Heart left ventricle (tissue), 16 donors: ENCODE measurements around the gene ITGB4. TPM values are rescaled to one million over a fixed set of nuclear protein-coding genes. Genes with fewer than 3 reads are reported as not detected.
A peak's percentile ranks its signal among the peaks of the same experiment; 100 is the strongest.

Source experiments
- ATAC-seq, 4 donors: fragments of 200-7000 bp; cut with Tn5 transposase; one replicate each; pipeline ENCODE4 v1.9.1; 2020 to 2022; ENCODE audit warnings: moderate library complexity in 4 of 4, mild to moderate bottlenecking in 3 of 4, moderate number of reproducible peaks in 1 of 4
- DNase-seq, 5 donors: peaks; one replicate each; pipeline ENCODE4 v3.0.0-alpha.2; 2020
- H3K27ac ChIP-seq, 12 donors: fragments of 200-600 bp; sonication (generic) in 4 of 12; one replicate each; pipeline versions ENCODE4 v1.5.0 to v1.8.0; 2016 to 2022; ENCODE audit warnings: mild to moderate bottlenecking in 2 of 12
- H3K27me3 ChIP-seq, 9 donors: fragments of 200-600 bp; sonication (generic) in 2 of 9; one replicate each; pipeline versions ENCODE4 v1.5.1 to v1.8.0; 2016 to 2022; ENCODE audit warnings: mild to moderate bottlenecking in 3 of 9
- H3K36me3 ChIP-seq, 9 donors: fragments of 200-600 bp; sonication (generic) in 2 of 9; one replicate each; pipeline versions ENCODE4 v1.5.0 to v1.8.0; 2018 to 2022; ENCODE audit warnings: mild to moderate bottlenecking in 2 of 9
- H3K4me1 ChIP-seq, 12 donors: fragments of 200-600 bp; sonication (generic) in 4 of 12; one replicate each; pipeline versions ENCODE4 v1.5.0 to v1.8.0; 2016 to 2022; ENCODE audit warnings: mild to moderate bottlenecking in 3 of 12
- H3K4me3 ChIP-seq, 12 donors: fragments of 200-600 bp; sonication (generic) in 4 of 12; one replicate each; pipeline versions ENCODE4 v1.5.0 to v1.8.0; 2017 to 2022; ENCODE audit warnings: mild to moderate bottlenecking in 9 of 12, moderate library complexity in 4 of 12
- H3K9me3 ChIP-seq, 12 donors: fragments of 200-600 bp; sonication (generic) in 4 of 12; one replicate each; pipeline versions ENCODE4 v1.5.0 to v1.8.0; 2016 to 2022; ENCODE audit warnings: mild to moderate bottlenecking in 1 of 12
- POLR2A ChIP-seq, 2 donors: fragments of 450-650 bp; IDR thresholded peaks; one replicate each; pipeline ENCODE4 v1.6.1; 2017; ENCODE audit warnings: antibody characterized with exemption in 2 of 2, mild to moderate bottlenecking in 2 of 2, moderate library complexity in 2 of 2
- WGBS, 4 donors: extraction: QIAGEN DNeasy Blood & Tissue Kit in 2 of 4; methylation state at CpG; one replicate each; pipeline versions ENCODE4 v1.1.5 to v1.1.7; 2013 to 2018; 5-methylcytosine and 5-hydroxymethylcytosine counted together
- intact Hi-C, 10 donors: fragments of 100-400 bp; cut with DNase I; formaldehyde crosslinking; loops; one replicate each; pipeline versions ENCODE4 v1.11.1 to v1.14.2; 2022
- polyA plus RNA-seq, 2 donors: library from polyadenylated mRNA; stranded (reverse); fragments of 200-250 nt; gene quantifications; one replicate each; pipeline ENCODE4 v1.2.3, GENCODE V29; 2013
- total RNA-seq, 9 donors: library from RNA; depleted of rRNA in 2 of 9; stranded (reverse); fragments of >200 nt in 2 of 9; fragmentation: NEBNext Ultra II Directional in 3 of 9; extraction: Animal tissue kit (Norgen Biotek cat#: 25700) in 3 of 9; gene quantifications; one replicate each; pipeline versions ENCODE4 v1.1.0 to v1.2.4, GENCODE V29; 2016 to 2023
- TF ChIP-seq, protein P1 (sequence below), 12 donors: fragments of 200-600 bp; sonication (generic) in 4 of 12; IDR thresholded peaks; one replicate each; pipeline versions ENCODE4 v1.5.0 to v1.8.0; 2018 to 2022; ENCODE audit warnings: antibody characterized with exemption in 12 of 12, mild to moderate bottlenecking in 5 of 12
- donor health status: ischemic (EF 13 %, LVEDD 7.1; RV severe dilation, severe dysfunction).
- donor health status: healthy with polysubstance abuse.
- donor health status: DM: no; HTN: yes; CAD: no.
- donor health status: DM: no; HTN: no; CAD: no.
- donor health status: ischemic (EF 25% LVEDD 6.9; RV normal size, moderate dysfunction).
- donor health status: ischemic (EF 25% LVEDD 5.7; RV mildly dilated, moderate dysfunction).
- donor health status: healthy.
- donor health status: DM: yes; HTN: yes; CAD: no.
- donor health status: ischemic (EF 35%, LVEDD 5.7; RV mildly dilated, moderate dysfunction).
- donor health status: nonischemic (EF 11% LVEDD 7.7; RV severe dilation, severe dysfunction).
- donor health status: DM: yes; HTN: yes; CAD: no.
- donor health status: PGD.
- donor health status: ischemic (EF 29% LVEDD 5.4; RV normal size, mild dysfunction).
- donor health status: nonischemic (EF 23%, LVEDD 6.1; RV moderate dilation, normal function).

The ITGB4 gene
- total and polyA plus RNA-seq, 11 donors = 4.0 to 26.8 (median 10.0) TPM

GRCh38 chr17:75793460-75793859 is 72.2 kb downstream of the ITGB4 start:
- ATAC-seq (no peak), DNase-seq (no peak)
- intact Hi-C loops = loop anchor here in 1 of 10 donors (5.0 kb wide), 1 partner anchor 44 kb away; no protein-coding TSS in a partner anchor
- WGBS, 4 donors = 76 to 89% (median 83%) methylated on average over 1 of the region's 1 CpG
- Histone ChIP-seq H3K27me3 (no peaks in the 10 kb centered on the region), H3K4me1 (peaks cover 0 to 17% (median 0%) of the 10 kb centered on the region in 12 donors), H3K36me3 (peaks cover 0 to 64% (median 45%) of the 10 kb centered on the region in 9 donors), H3K9me3 (no peaks in the 10 kb centered on the region), H3K27ac (no peak overlapping the region), H3K4me3 (no peak overlapping the region)
- TF ChIP-seq, protein P1, sequence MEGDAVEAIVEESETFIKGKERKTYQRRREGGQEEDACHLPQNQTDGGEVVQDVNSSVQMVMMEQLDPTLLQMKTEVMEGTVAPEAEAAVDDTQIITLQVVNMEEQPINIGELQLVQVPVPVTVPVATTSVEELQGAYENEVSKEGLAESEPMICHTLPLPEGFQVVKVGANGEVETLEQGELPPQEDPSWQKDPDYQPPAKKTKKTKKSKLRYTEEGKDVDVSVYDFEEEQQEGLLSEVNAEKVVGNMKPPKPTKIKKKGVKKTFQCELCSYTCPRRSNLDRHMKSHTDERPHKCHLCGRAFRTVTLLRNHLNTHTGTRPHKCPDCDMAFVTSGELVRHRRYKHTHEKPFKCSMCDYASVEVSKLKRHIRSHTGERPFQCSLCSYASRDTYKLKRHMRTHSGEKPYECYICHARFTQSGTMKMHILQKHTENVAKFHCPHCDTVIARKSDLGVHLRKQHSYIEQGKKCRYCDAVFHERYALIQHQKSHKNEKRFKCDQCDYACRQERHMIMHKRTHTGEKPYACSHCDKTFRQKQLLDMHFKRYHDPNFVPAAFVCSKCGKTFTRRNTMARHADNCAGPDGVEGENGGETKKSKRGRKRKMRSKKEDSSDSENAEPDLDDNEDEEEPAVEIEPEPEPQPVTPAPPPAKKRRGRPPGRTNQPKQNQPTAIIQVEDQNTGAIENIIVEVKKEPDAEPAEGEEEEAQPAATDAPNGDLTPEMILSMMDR (IDR thresholded peaks at IDR 0.05) = no peak
- TF ChIP-seq POLR2A (IDR thresholded peaks at IDR 0.05) = no peak

GRCh38 chr17:75795820-75796607 is 74.8 kb downstream of the ITGB4 start:
- TF ChIP-seq, protein P1 (IDR thresholded peaks at IDR 0.05) = no peak
- TF ChIP-seq POLR2A (IDR thresholded peaks at IDR 0.05) = no peak
- ATAC-seq (no peak), DNase-seq (no peak)
- no peak overlapping the region for H3K4me3 ChIP-seq
- intact Hi-C loops = loop anchor here in 1 of 10 donors (2.0 kb wide), 1 partner anchor 19 kb away; no protein-coding TSS in a partner anchor
- H3K4me1 ChIP-seq = peaks cover 0 to 17% (median 0%) of the 10 kb centered on the region in 12 donors
- H3K9me3 ChIP-seq = no peaks in the 10 kb centered on the region
- peaks cover 0 to 82% (median 63%) of the 10 kb centered on the region in 9 donors for H3K36me3 ChIP-seq
- WGBS, 4 donors = 93 to 96% (median 95%) methylated on average over 8 of the region's 8 CpGs
- no peaks in the 10 kb centered on the region for H3K27me3 ChIP-seq
- H3K27ac ChIP-seq = no peak overlapping the region

DNA sequence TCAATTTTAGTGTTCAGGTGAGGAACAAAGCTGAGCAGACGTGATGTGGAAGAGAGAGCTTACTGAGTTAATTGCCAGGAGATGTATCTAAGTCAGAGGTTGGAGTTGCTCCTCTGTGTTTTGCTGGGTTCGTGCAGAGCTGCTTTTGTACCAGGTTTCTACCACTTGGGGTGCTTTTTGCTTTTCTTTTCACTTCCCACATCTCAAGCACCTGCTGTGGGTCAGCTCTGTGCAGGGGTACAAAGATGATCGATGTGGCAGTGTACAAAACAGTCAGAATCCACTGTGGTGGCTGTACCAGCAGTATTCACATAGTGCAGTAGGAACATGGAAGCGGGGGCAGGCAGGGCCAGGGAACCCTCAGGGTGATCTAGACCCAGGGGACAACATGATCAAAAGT is 78.1 kb downstream of the ITGB4 start:
- ATAC-seq = peak in 1 of 4 donors; percentile 14
- no peak for DNase-seq
- TF ChIP-seq, protein P1 (IDR thresholded peaks at IDR 0.05) = no peak
- no peak for TF ChIP-seq POLR2A (IDR thresholded peaks at IDR 0.05)
- no peak overlapping the region for H3K4me3 ChIP-seq
- no peak overlapping the region for H3K27ac ChIP-seq
- H3K9me3 ChIP-seq = no peaks in the 10 kb centered on the region
- peaks cover 0 to 66% (median 45%) of the 10 kb centered on the region in 9 donors for H3K36me3 ChIP-seq
- H3K27me3 ChIP-seq = no peaks in the 10 kb centered on the region
- intact Hi-C loops = no loop called here
- 88 to 91% (median 89%) methylated on average over 4 of the region's 4 CpGs for WGBS, 4 donors
- no peaks in the 10 kb centered on the region for H3K4me1 ChIP-seq

DNA sequence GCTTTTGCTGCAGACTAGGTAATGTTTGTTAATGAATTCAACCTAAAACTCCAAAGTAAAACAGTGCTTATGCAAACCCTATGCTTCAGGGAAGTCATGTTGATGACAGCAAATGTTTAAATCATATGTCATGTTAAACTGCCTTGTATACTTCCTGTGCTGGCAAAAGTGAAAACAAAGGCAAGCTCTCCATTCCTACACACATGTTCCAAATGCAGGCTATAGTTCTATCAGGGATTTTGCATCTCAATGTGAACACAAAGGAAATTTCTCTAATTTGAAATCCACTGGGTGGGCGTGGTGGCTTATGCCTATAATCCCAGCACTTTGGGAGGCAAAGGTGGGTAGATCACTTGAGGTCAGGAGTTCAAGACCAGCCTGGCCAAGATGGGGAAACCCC is 82.6 kb downstream of the ITGB4 start:
- Histone ChIP-seq H3K27ac (no peak overlapping the region), H3K27me3 (no peaks in the 10 kb centered on the region), H3K4me3 (no peak overlapping the region), H3K9me3 (no peaks in the 10 kb centered on the region), H3K4me1 (peaks cover 4 to 26% (median 16%) of the 10 kb centered on the region in 12 donors), H3K36me3 (peaks cover 0 to 26% (median 13%) of the 10 kb centered on the region in 9 donors)
- intact Hi-C loops = no loop called here
- ATAC-seq (no peak), DNase-seq (no peak)
- WGBS, 4 donors = 90 to 100% (median 94%) methylated on average over 1 of the region's 1 CpG
- TF ChIP-seq POLR2A (IDR thresholded peaks at IDR 0.05) = no peak
- TF ChIP-seq, protein P1 (IDR thresholded peaks at IDR 0.05) = no peak
